Keratinocyte (primary cell): Measurements from ENCODE around the gene C20orf202. TPM values are rescaled to one million over a fixed set of nuclear protein-coding genes. Genes with fewer than 3 reads are reported as not detected.

Experiments used
- DNase-seq: peaks from one replicate; pipeline ENCODE4 v3.0.0-alpha.2; 2011; ENCODE audit warnings: low read depth, missing footprints, low spot score
- FAIRE-seq: peaks from 2 replicates; lab custom pipeline; 2011; peaks lifted over from hg19 to GRCh38; lab: Jason Lieb, UNC
- H2AFZ ChIP-seq: 2 replicates; pipeline ENCODE4 v1.6.0; 2012; ENCODE audit warnings: low read length, control low read depth, inconsistent platforms; ENCODE audit not compliant: control insufficient read depth
- H3K27ac ChIP-seq: 2 replicates; pipeline ENCODE4 v1.5.1; 2011; ENCODE audit warnings: low read length; ENCODE audit not compliant: control insufficient read depth, insufficient read depth
- H3K27me3 ChIP-seq: 3 replicates; pipeline ENCODE4 v1.6.0; 2011; ENCODE audit warnings: low read length; ENCODE audit not compliant: control insufficient read depth, insufficient read depth; ENCODE audit errors: extremely low read depth
- H3K36me3 ChIP-seq, 2 experiments: 2 replicates in 1 of 2; 3 replicates in 1 of 2; pipeline ENCODE4 v1.5.1; 2011; ENCODE audit warnings: low read length in 2 of 2, mild to moderate bottlenecking in 1 of 2; ENCODE audit not compliant: control insufficient read depth in 2 of 2, insufficient read depth in 2 of 2; ENCODE audit errors: extremely low read depth in 1 of 2
- H3K4me1 ChIP-seq: 3 replicates; pipeline ENCODE4 v1.5.1; 2011; ENCODE audit warnings: low read length; ENCODE audit not compliant: control insufficient read depth, insufficient read depth; ENCODE audit errors: extremely low read depth
- H3K4me2 ChIP-seq: 3 replicates; pipeline ENCODE4 v1.6.0; 2011; ENCODE audit warnings: low read depth, low read length; ENCODE audit not compliant: control insufficient read depth, insufficient read depth; ENCODE audit errors: extremely low read depth
- H3K4me3 ChIP-seq, 3 experiments: fragments of 200-600 bp in 1 of 3; sonication (generic) in 1 of 3; 2 replicates in 2 of 3; 3 replicates in 1 of 3; pipeline ENCODE4 v1.5.1; 2011 to 2016; ENCODE audit warnings: low read length in 3 of 3, mild to moderate bottlenecking in 3 of 3, control low read depth in 2 of 3, inconsistent platforms in 1 of 3, low read depth in 1 of 3, mixed read lengths in 1 of 3, mixed run types in 1 of 3, moderate library complexity in 1 of 3; ENCODE audit not compliant: control insufficient read depth in 2 of 3, insufficient read depth in 2 of 3; ENCODE audit errors: extremely low read depth in 1 of 3
- H3K79me2 ChIP-seq: 2 replicates; pipeline ENCODE4 v1.6.0; 2012; ENCODE audit warnings: low read length; ENCODE audit not compliant: control insufficient read depth, insufficient read depth
- H3K9ac ChIP-seq: 3 replicates; pipeline ENCODE4 v1.6.0; 2011; ENCODE audit warnings: low read length; ENCODE audit not compliant: control insufficient read depth, insufficient read depth; ENCODE audit errors: extremely low read depth
- H3K9me1 ChIP-seq: 3 replicates; pipeline ENCODE4 v1.6.0; 2011; ENCODE audit warnings: low read length; ENCODE audit not compliant: control insufficient read depth, insufficient read depth; ENCODE audit errors: extremely low read depth
- H3K9me3 ChIP-seq: 2 replicates; pipeline ENCODE4 v1.5.1; 2012; ENCODE audit warnings: low read depth, low read length; ENCODE audit not compliant: control insufficient read depth
- H4K20me1 ChIP-seq: 3 replicates; pipeline ENCODE4 v1.6.0; 2011; ENCODE audit warnings: low read length; ENCODE audit not compliant: control insufficient read depth, insufficient read depth; ENCODE audit errors: extremely low read depth
- EZH2 ChIP-seq: IDR thresholded peaks from one replicate; pipeline ENCODE4 v1.6.1; 2012; ENCODE audit warnings: inconsistent platforms, mild to moderate bottlenecking, low read length, moderate library complexity
- dilution Hi-C: fragments of 300-500 bp; cut with MboI; formaldehyde crosslinking; loops from one replicate; pipeline ENCODE4 v1.7.0; 2020; ENCODE audit warnings: low sequenced_read_pairs; ENCODE audit not compliant: extremely low pct_ligation_motif_present
- polyA plus RNA-seq, 5 experiments: library from polyadenylated mRNA; depleted of rRNA in 3 of 5; stranded (reverse) in 3 of 5; stranded (forward) in 1 of 5; unstranded in 1 of 5; fragments of >200 nt; gene quantifications; 1 replicate in 1 of 5; 2 replicates in 3 of 5; 3 replicates in 1 of 5; pipeline versions ENCODE4 v1.2.1 to v1.2.3, GENCODE V29; 2011 to 2012; ENCODE audit warnings: missing spikeins in 2 of 5, low read depth in 1 of 5, low replicate concordance in 1 of 5
- TF ChIP-seq, protein P1 (sequence below), 3 experiments: IDR thresholded peaks in 1 of 3; conservative IDR thresholded peaks in 1 of 3; optimal IDR thresholded peaks in 1 of 3; 2 replicates in 2 of 3; 3 replicates in 1 of 3; pipeline versions ENCODE3 to v1.5.1; 2011; ENCODE audit warnings: low read length in 3 of 3, mild to moderate bottlenecking in 3 of 3, moderate library complexity in 2 of 3, control low read depth in 1 of 3, inconsistent platforms in 1 of 3; ENCODE audit not compliant: insufficient read depth in 2 of 3; ENCODE audit errors: extremely low read depth in 1 of 3

Gene C20orf202
- polyA plus RNA-seq, 1 donor (not counting 4 experiments of a cell fraction or from before 2014, with no cell fraction given), result not detected

- Histone ChIP-seq H3K9me3 (no peaks in the 10 kb centered on the region), H4K20me1 (no peaks in the 10 kb centered on the region), H3K4me1 (no peaks in the 10 kb centered on the region), H3K4me2 (no peak overlapping the region), H3K79me2 (no peaks in the 10 kb centered on the region), H2AFZ (no peak overlapping the region), H3K9me1 (no peaks in the 10 kb centered on the region), H3K36me3 (no peaks in the 10 kb centered on the region), H3K27ac (no peak overlapping the region), H3K9ac (no peak overlapping the region), H3K4me3 (no peak overlapping the region), H3K27me3 (peaks cover 6% of the 10 kb centered on the region)
- TF ChIP-seq, protein P1, sequence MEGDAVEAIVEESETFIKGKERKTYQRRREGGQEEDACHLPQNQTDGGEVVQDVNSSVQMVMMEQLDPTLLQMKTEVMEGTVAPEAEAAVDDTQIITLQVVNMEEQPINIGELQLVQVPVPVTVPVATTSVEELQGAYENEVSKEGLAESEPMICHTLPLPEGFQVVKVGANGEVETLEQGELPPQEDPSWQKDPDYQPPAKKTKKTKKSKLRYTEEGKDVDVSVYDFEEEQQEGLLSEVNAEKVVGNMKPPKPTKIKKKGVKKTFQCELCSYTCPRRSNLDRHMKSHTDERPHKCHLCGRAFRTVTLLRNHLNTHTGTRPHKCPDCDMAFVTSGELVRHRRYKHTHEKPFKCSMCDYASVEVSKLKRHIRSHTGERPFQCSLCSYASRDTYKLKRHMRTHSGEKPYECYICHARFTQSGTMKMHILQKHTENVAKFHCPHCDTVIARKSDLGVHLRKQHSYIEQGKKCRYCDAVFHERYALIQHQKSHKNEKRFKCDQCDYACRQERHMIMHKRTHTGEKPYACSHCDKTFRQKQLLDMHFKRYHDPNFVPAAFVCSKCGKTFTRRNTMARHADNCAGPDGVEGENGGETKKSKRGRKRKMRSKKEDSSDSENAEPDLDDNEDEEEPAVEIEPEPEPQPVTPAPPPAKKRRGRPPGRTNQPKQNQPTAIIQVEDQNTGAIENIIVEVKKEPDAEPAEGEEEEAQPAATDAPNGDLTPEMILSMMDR (optimal IDR thresholded peaks at IDR 0.05 in 1 of 3, IDR thresholded peaks at IDR 0.05 in 1 of 3, conservative IDR thresholded peaks at IDR 0.05 in 1 of 3; ENCODE audit: extremely low read depth in 1 of 3, insufficient read depth in 2 of 3, low read length in 3 of 3), result no peak
- TF ChIP-seq EZH2, result no peak
- FAIRE-seq, result no peak
- DNase-seq, result no peak
- dilution Hi-C loops, result no loop called here
Observed at GRCh38 chr20:1240549-1240948, 37.3 kb downstream of the C20orf202 start.

DNA sequence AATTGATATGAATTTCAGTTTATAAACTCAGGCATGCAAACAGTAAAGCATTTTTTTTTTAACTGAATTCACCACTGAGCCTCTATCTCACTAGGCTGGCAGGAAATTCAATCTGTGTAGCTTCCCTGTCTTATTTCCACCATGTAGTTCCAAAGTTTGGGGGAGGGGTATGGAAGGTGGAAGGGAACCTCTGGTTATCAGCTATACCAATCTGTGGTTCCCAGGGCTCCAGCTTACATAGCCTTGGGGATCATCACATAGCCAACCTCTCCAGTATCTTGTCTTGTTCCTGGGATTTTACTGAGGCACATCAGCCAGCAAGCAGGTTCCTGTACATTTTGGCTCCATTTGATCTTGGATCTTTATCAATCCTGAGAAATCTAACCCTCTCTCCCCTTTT, 38.2 kb downstream of the C20orf202 start:
- Histone ChIP-seq H3K9ac (no peak overlapping the region), H3K4me1 (no peaks in the 10 kb centered on the region), H3K4me2 (no peak overlapping the region), H3K79me2 (no peaks in the 10 kb centered on the region), H3K9me1 (no peaks in the 10 kb centered on the region), H4K20me1 (no peaks in the 10 kb centered on the region), H2AFZ (no peak overlapping the region), H3K27me3 (peaks cover 6% of the 10 kb centered on the region), H3K27ac (no peak overlapping the region), H3K36me3 (no peaks in the 10 kb centered on the region), H3K9me3 (no peaks in the 10 kb centered on the region), H3K4me3 (no peak overlapping the region)
- DNase-seq (no peak), FAIRE-seq (no peak)
- dilution Hi-C loops, result no loop called here
- TF ChIP-seq, protein P1 (optimal IDR thresholded peaks at IDR 0.05 in 1 of 3, IDR thresholded peaks at IDR 0.05 in 1 of 3, conservative IDR thresholded peaks at IDR 0.05 in 1 of 3; ENCODE audit: extremely low read depth in 1 of 3, insufficient read depth in 2 of 3, low read length in 3 of 3), result no peak
- TF ChIP-seq EZH2, result no peak
